ENCODE results near the gene TYR.

The TYR gene

DNA sequence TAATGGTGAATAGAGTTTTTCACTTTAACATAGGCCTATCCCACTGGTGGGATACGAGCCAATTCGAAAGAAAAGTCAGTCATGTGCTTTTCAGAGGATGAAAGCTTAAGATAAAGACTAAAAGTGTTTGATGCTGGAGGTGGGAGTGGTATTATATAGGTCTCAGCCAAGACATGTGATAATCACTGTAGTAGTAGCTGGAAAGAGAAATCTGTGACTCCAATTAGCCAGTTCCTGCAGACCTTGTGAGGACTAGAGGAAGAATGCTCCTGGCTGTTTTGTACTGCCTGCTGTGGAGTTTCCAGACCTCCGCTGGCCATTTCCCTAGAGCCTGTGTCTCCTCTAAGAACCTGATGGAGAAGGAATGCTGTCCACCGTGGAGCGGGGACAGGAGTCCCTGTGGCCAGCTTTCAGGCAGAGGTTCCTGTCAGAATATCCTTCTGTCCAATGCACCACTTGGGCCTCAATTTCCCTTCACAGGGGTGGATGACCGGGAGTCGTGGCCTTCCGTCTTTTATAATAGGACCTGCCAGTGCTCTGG, at the start of gene TYR:
TSS of gene TYR (plus strand) at position 185 of the 541 bp plus-strand sequence. CDS start at position 264, 79 bp downstream.
- no peak within 1 kb of the TSS for H3K4me3 ChIP-seq (ENCODE audit: low read depth, low read length)
- ChIA-PET POLR2A (no interaction called here), CTCF (no interaction called here)
- TF ChIP-seq, protein P1, sequence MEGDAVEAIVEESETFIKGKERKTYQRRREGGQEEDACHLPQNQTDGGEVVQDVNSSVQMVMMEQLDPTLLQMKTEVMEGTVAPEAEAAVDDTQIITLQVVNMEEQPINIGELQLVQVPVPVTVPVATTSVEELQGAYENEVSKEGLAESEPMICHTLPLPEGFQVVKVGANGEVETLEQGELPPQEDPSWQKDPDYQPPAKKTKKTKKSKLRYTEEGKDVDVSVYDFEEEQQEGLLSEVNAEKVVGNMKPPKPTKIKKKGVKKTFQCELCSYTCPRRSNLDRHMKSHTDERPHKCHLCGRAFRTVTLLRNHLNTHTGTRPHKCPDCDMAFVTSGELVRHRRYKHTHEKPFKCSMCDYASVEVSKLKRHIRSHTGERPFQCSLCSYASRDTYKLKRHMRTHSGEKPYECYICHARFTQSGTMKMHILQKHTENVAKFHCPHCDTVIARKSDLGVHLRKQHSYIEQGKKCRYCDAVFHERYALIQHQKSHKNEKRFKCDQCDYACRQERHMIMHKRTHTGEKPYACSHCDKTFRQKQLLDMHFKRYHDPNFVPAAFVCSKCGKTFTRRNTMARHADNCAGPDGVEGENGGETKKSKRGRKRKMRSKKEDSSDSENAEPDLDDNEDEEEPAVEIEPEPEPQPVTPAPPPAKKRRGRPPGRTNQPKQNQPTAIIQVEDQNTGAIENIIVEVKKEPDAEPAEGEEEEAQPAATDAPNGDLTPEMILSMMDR (IDR thresholded peaks at IDR 0.05; ENCODE audit: insufficient read depth, low read length, missing control alignments), result no peak
- DNase-seq (ENCODE audit: low read depth, low spot score), result no peak

GRCh38 chr11:89136606-89137005, 41.1 kb upstream of the TYR start:
- no peak for DNase-seq (ENCODE audit: low read depth, low spot score)
- CTCF ChIA-PET, result no interaction called here
- TF ChIP-seq, protein P1 (IDR thresholded peaks at IDR 0.05; ENCODE audit: insufficient read depth, low read length, missing control alignments), result no peak
- H3K4me3 ChIP-seq (ENCODE audit: low read depth, low read length), result no peak overlapping the region
- POLR2A ChIA-PET, result no interaction called here

DNA sequence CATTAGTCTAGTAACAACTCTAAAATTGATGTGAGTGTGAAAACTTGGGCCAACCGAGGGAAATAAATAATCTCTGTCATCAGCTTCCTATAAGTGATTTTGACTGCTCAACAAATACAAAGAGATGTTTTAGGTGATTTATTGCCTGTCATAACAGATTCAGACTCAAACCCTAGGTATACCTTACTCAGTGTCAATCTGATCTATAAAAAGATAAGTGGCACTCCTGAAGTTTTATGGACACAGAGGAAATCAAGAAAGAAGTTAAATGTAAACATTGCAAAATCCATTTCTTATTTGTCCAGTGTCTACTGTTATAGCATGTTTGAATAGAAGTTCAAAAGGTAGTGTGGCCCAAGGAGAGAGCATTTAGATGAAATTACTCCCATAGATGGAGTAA, 30.4 kb upstream of the TYR start:
- CTCF ChIA-PET, result no interaction called here
- no peak overlapping the region for H3K4me3 ChIP-seq (ENCODE audit: low read depth, low read length)
- no peak for DNase-seq (ENCODE audit: low read depth, low spot score)
- TF ChIP-seq, protein P1 (IDR thresholded peaks at IDR 0.05; ENCODE audit: insufficient read depth, low read length, missing control alignments), result no peak
- POLR2A ChIA-PET, result no interaction called here

- ChIA-PET POLR2A (no interaction called here), CTCF (no interaction called here)
- no peak overlapping the region for H3K4me3 ChIP-seq (ENCODE audit: low read depth, low read length)
- DNase-seq (ENCODE audit: low read depth, low spot score), result no peak
- TF ChIP-seq, protein P1 (IDR thresholded peaks at IDR 0.05; ENCODE audit: insufficient read depth, low read length, missing control alignments), result no peak
These were observed 17.7 kb upstream of the TYR start for GRCh38 chr11:89159974-89160373.

DNA sequence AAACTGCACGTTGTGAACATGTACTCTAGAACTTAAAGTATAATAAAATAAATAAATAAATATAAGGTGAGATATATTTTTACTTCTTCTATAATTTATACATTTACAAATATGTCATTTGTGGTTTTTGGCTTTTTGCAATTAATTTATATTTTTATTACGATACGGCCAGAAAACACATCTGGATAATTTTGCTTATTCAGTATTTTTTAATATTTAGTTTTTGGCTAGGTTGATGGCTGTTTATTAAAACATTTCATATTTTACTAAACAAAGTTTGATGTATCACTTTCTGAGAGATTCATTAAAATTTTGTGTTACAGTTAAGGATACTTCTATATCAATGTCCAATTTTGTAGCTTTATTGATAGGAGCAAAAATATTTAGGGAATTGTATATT, 15.7 kb upstream of the TYR start:
- H3K4me3 ChIP-seq (ENCODE audit: low read depth, low read length), result no peak overlapping the region
- TF ChIP-seq, protein P1 (IDR thresholded peaks at IDR 0.05; ENCODE audit: insufficient read depth, low read length, missing control alignments), result no peak
- no peak for DNase-seq (ENCODE audit: low read depth, low spot score)
- ChIA-PET CTCF (no interaction called here), POLR2A (no interaction called here)

DNA sequence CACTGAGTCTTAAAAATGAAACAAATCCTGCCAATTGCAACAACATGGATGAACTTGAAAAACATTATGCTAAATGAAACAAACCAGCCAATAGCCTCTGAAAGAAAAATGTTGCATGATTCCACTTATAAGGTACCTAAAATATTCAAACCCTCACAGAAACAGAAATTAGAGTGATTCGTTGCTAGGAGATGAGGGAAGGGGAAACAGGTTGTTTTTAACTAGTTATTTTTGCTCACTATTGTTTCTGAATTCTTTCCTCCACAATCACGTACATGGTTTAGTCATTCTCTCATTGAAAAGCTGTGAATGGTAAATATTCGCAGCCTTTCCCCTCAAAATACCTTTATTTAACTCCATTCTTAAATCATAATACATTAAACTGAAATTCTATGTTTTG, 14.0 kb upstream of the TYR start:
- ChIA-PET POLR2A (no interaction called here), CTCF (no interaction called here)
- TF ChIP-seq, protein P1 (IDR thresholded peaks at IDR 0.05; ENCODE audit: insufficient read depth, low read length, missing control alignments), result no peak
- no peak for DNase-seq (ENCODE audit: low read depth, low spot score)
- H3K4me3 ChIP-seq (ENCODE audit: low read depth, low read length), result no peak overlapping the region
